A549 (cell line): ENCODE results near the gene RAB3IP.

Experiments used
- CEBPB ChIP-seq, 2 experiments: fragments of >200 bp in 1 of 2; sonication (Bioruptor Twin) in 1 of 2; formaldehyde crosslinking in 1 of 2; IDR thresholded peaks; 2 replicates each; pipeline ENCODE4 v1.6.1; 2012 to 2016
- EP300 ChIP-seq, 2 experiments: fragments of >200 bp; sonication (Bioruptor Twin); formaldehyde crosslinking; IDR thresholded peaks; 2 replicates in 1 of 2; 3 replicates in 1 of 2; pipeline ENCODE4 v1.6.1; 2016 to 2017
- HEYL ChIP-seq: fragments of 250-450 bp; sonication (Bioruptor Pico); IDR thresholded peaks from 2 replicates; pipeline ENCODE4 v1.8.0; 2021; ENCODE audit warnings: mild to moderate bottlenecking, moderate library complexity
- KDM5A ChIP-seq: fragments of 200-600 bp; sonication (generic); IDR thresholded peaks from 2 replicates; pipeline ENCODE4 v1.6.1; 2016; ENCODE audit warnings: antibody characterized with exemption, mild to moderate bottlenecking
- PHF8 ChIP-seq: fragments of 200-600 bp; sonication (generic); IDR thresholded peaks from 2 replicates; pipeline ENCODE4 v1.6.1; 2016; ENCODE audit warnings: low read depth, mild to moderate bottlenecking, antibody characterized with exemption, moderate library complexity, borderline replicate concordance
- RCOR1 ChIP-seq: fragments of 150-350 bp; IDR thresholded peaks from 2 replicates; pipeline ENCODE4 v1.6.1; 2014; ENCODE audit warnings: antibody characterized with exemption, low read length, low read depth
- TF ChIP-seq, protein P1 (sequence below): fragments of >200 bp; sonication (Bioruptor Twin); formaldehyde crosslinking; IDR thresholded peaks from 3 replicates; pipeline ENCODE4 v1.5.1; 2016
- TF ChIP-seq, protein P2 (sequence below): fragments of >200 bp; sonication (Bioruptor Twin); formaldehyde crosslinking; IDR thresholded peaks from 2 replicates; pipeline ENCODE4 v1.6.1; 2016

DNA sequence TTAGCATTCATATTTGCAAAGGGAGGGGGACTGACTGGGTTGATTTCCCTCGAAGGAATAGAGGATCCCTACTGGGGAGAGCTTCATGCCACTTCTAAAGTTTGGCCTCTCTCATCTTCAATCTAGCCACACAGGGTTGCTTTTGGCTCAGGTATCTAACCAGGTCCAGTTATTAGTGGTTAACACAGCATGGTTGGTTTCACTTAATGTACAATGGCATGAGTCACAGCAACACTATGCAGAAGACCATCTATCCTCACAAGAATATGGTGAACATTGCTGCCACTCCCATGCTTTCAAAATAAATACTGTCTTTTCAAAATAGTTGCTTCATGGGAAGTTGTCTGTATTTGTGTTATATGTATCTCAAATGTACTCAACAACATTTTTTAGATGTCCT, 6.6 kb upstream of the RAB3IP start:
- TF ChIP-seq, protein P1, sequence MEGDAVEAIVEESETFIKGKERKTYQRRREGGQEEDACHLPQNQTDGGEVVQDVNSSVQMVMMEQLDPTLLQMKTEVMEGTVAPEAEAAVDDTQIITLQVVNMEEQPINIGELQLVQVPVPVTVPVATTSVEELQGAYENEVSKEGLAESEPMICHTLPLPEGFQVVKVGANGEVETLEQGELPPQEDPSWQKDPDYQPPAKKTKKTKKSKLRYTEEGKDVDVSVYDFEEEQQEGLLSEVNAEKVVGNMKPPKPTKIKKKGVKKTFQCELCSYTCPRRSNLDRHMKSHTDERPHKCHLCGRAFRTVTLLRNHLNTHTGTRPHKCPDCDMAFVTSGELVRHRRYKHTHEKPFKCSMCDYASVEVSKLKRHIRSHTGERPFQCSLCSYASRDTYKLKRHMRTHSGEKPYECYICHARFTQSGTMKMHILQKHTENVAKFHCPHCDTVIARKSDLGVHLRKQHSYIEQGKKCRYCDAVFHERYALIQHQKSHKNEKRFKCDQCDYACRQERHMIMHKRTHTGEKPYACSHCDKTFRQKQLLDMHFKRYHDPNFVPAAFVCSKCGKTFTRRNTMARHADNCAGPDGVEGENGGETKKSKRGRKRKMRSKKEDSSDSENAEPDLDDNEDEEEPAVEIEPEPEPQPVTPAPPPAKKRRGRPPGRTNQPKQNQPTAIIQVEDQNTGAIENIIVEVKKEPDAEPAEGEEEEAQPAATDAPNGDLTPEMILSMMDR = no peak
- TF ChIP-seq RCOR1 (no peak), EP300 (IDR thresholded peaks at IDR 0.05) (no peak), PHF8 (no peak), CEBPB (IDR thresholded peaks at IDR 0.05) (no peak), KDM5A (no peak), HEYL (CRISPR knock-in tag) (no peak)
- TF ChIP-seq, protein P2, sequence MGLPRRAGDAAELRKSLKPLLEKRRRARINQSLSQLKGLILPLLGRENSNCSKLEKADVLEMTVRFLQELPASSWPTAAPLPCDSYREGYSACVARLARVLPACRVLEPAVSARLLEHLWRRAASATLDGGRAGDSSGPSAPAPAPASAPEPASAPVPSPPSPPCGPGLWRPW = no peak
